Endothelial cell of umbilical vein (primary cell): Measurements from ENCODE around the gene ENOSF1.

Source experiments
- CTCF ChIP-seq, 2 donors: IDR thresholded peaks; 1 replicate in 1 of 2; 2 replicates in 1 of 2; pipeline ENCODE4 v1.5.1; 2011; ENCODE audit warnings: low read length in 2 of 2, mild to moderate bottlenecking in 2 of 2, moderate library complexity in 2 of 2, control low read depth in 1 of 2, inconsistent platforms in 1 of 2, low read depth in 1 of 2; ENCODE audit not compliant: insufficient read depth in 1 of 2; ENCODE audit errors: extremely low read depth in 1 of 2
- EZH2 ChIP-seq: IDR thresholded peaks from 2 replicates; pipeline ENCODE4 v1.6.1; 2012; ENCODE audit warnings: borderline replicate concordance, low read depth, mild to moderate bottlenecking, moderate library complexity, low read length, inconsistent platforms; ENCODE audit not compliant: severe bottlenecking
- FOS ChIP-seq: IDR thresholded peaks from 2 replicates; pipeline ENCODE4 v1.6.1; 2011; ENCODE audit warnings: mild to moderate bottlenecking, low read length, moderate library complexity, borderline replicate concordance; ENCODE audit not compliant: insufficient read depth
- GATA2 ChIP-seq: IDR thresholded peaks from 2 replicates; pipeline ENCODE4 v1.7.0; 2011; ENCODE audit warnings: low read depth, mild to moderate bottlenecking, moderate library complexity, mixed read lengths, low read length; ENCODE audit not compliant: insufficient read length, insufficient read depth
- JUN ChIP-seq: IDR thresholded peaks from 2 replicates; pipeline ENCODE4 v1.6.1; 2011; ENCODE audit warnings: borderline replicate concordance, low read depth; ENCODE audit not compliant: insufficient read length, insufficient read depth
- MAX ChIP-seq: IDR thresholded peaks from 2 replicates; pipeline ENCODE4 v1.6.1; 2011; ENCODE audit not compliant: insufficient read depth, insufficient read length
- MYC ChIP-seq: IDR thresholded peaks from one replicate; pipeline ENCODE4 v1.6.1; 2011; ENCODE audit warnings: mild to moderate bottlenecking, low read depth, low read length
- POLR2A ChIP-seq: IDR thresholded peaks from 2 replicates; pipeline ENCODE4 v1.6.1; 2012; ENCODE audit warnings: low read depth, mild to moderate bottlenecking, control low read depth, low read length
- POLR2AphosphoS5 ChIP-seq: IDR thresholded peaks from 2 replicates; pipeline ENCODE4 v1.6.1; 2012; ENCODE audit warnings: low read depth, mild to moderate bottlenecking, control low read depth, low read length, moderate library complexity; ENCODE audit not compliant: insufficient read depth

GRCh38 chr18:683531-683930, 28.9 kb downstream of the ENOSF1 start:
- no peak for TF ChIP-seq CTCF (IDR thresholded peaks at IDR 0.05; ENCODE audit: extremely low read depth in 1 of 2, insufficient read depth in 1 of 2, low read depth in 1 of 2, low read length in 2 of 2)
- TF ChIP-seq EZH2: no peak
- no peak for TF ChIP-seq POLR2AphosphoS5
- TF ChIP-seq FOS: no peak
- TF ChIP-seq POLR2A: no peak
- TF ChIP-seq JUN: no peak
- no peak for TF ChIP-seq MAX
- TF ChIP-seq MYC: no peak
- no peak for TF ChIP-seq GATA2
